ENCODE results near the gene CRAMP1. TPM values are rescaled to one million over a fixed set of nuclear protein-coding genes. Genes with fewer than 3 reads are reported as not detected.

Gene CRAMP1
- polyA plus RNA-seq, 2 of the 4 experiments (the other 2 are of a cell fraction) = 6.5 to 9.1 TPM

DNA sequence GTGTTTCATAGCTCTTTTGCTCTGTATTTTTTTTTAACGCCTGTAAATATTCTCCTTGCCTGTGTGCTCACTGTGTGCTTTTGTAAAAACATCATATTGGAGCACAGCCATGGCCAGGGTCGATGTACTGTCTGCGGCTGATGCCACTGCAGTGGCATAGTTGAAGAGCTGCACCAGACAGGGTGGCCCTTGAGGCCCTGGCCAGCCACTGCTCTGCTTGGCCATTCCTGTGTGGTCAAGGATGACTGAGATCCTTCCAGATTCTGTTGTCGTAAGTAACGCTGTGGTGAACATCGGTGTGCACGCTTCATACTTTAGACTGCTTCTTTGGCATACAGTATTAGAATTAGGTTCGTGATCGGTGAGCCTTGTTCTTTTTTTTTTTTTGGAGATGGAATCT lies 14.6 kb downstream of the CRAMP1 start:
- POLR2A ChIA-PET = no interaction called here
- WGBS (ENCODE audit: missing lambda C conversion rate) = 91% methylated on average over 9 of the region's 9 CpGs

DNA sequence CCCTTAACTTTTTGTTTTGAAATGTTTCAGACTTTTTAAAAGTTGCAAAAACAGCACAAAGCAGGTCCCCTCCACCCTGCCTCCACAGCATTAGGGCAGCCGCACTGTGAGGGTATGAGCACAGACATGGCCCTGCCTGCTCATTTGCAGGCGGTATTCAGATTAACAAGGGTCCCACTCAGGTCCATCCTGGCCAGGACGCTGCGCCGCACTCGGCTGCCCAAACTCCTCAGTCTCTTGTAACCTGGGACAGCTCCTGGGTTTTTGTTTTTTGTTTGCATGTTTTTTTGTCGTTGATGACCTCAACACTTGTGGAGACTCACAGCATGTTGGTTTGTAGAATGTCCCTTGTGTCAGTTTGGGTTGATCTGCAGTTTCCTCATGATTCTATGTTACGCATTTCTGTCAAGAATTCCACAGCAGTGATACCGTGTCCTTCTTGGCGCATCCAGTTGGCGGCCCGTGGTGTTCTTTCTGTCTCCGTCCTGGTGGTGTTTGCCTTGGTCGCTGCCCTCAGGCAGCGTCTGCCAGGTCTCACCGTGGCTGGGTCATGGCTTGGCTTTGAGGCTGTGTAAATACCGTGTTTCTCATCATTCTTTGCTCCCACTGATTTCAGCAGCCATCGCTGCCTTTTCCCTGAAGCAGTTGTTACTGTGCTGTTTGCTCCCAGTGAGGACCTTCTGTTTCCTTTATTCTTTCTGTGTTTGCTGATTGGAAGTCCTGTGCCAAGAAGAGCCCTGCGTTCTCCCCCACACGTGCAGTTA lies 18.5 kb downstream of the CRAMP1 start:
- Histone ChIP-seq H3K9me3 (no peaks in the 10 kb centered on the region), H3K4me2 (no peak overlapping the region), H3K4me1 (no peaks in the 10 kb centered on the region), H3K27ac (no peak overlapping the region), H3K4me3 (no peak overlapping the region)
- no peak for FAIRE-seq
- WGBS (ENCODE audit: missing lambda C conversion rate) = 91% methylated on average over 20 of the region's 20 CpGs
- TF ChIP-seq ZNF302 (CRISPR knock-in tag; IDR thresholded peaks at IDR 0.05) (no peak), PHF8 (IDR thresholded peaks at IDR 0.05; ENCODE audit: borderline replicate concordance, low read depth) (no peak), MAZ (IDR thresholded peaks at IDR 0.05; ENCODE audit: borderline replicate concordance, low read depth, low read length) (no peak), NPAS2 (CRISPR knock-in tag; IDR thresholded peaks at IDR 0.05; ENCODE audit: borderline replicate concordance) (no peak), TP53 (CRISPR knock-in tag; IDR thresholded peaks at IDR 0.05) (no peak), ZC3H11A (IDR thresholded peaks at IDR 0.05) (no peak), ESRRA (IDR thresholded peaks at IDR 0.05; ENCODE audit: borderline replicate concordance, low read length) (no peak), HES2 (IDR thresholded peaks at IDR 0.05) (no peak), MYC (IDR thresholded peaks at IDR 0.05; ENCODE audit: borderline replicate concordance, low read length) (no peak)
- no peak for ATAC-seq
- CTCF ChIA-PET = interaction anchor here (1.1 kb wide), 1 partner anchor 47 kb away, joined by 4 read pairs; the partner anchor contains the start of gene JPT2
- no peak for DNase-seq (ENCODE audit: low read depth in 1 of 2, low spot score in 1 of 2)
- POLR2A ChIA-PET = no interaction called here

More for the DNA sequence above, 14.6 kb downstream of the CRAMP1 start:
- H3K4me3 ChIP-seq = no peak overlapping the region
- CTCF ChIA-PET = interaction anchor here (0.6 to 0.8 kb wide), 3 partner anchors 30 to 79 kb away, joined by 3 to 5 read pairs (median 3); partner anchors contain the start of genes JPT2 and MAPK8IP3
- FAIRE-seq (no peak), ATAC-seq (no peak), DNase-seq (ENCODE audit: low read depth in 1 of 2, low spot score in 1 of 2) (no peak)
- no peak overlapping the region for H3K4me2 ChIP-seq
- H3K4me1 ChIP-seq = no peaks in the 10 kb centered on the region
- no peak overlapping the region for H3K27ac ChIP-seq
- no peaks in the 10 kb centered on the region for H3K9me3 ChIP-seq
- TF ChIP-seq POLR2A (IDR thresholded peaks at IDR 0.05; ENCODE audit: low read length) (no peak), ZFP36 (IDR thresholded peaks at IDR 0.05; ENCODE audit: borderline replicate concordance, partially characterized antibody) (no peak), HEYL (CRISPR knock-in tag; IDR thresholded peaks at IDR 0.05) (no peak), ZSCAN20 (CRISPR knock-in tag; IDR thresholded peaks at IDR 0.05) (no peak), ELK1 (IDR thresholded peaks at IDR 0.05; ENCODE audit: low read depth, low read length) (no peak), KDM1A (IDR thresholded peaks at IDR 0.05; ENCODE audit: low read depth) (no peak), ESRRA (IDR thresholded peaks at IDR 0.05; ENCODE audit: borderline replicate concordance, low read length) (no peak), JUN (IDR thresholded peaks at IDR 0.05) (no peak), TP53 (CRISPR knock-in tag; IDR thresholded peaks at IDR 0.05) (no peak), HOXA7 (CRISPR knock-in tag; IDR thresholded peaks at IDR 0.05) (no peak)
- TF ChIP-seq, protein P1, sequence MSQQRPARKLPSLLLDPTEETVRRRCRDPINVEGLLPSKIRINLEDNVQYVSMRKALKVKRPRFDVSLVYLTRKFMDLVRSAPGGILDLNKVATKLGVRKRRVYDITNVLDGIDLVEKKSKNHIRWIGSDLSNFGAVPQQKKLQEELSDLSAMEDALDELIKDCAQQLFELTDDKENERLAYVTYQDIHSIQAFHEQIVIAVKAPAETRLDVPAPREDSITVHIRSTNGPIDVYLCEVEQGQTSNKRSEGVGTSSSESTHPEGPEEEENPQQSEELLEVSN (IDR thresholded peaks at IDR 0.05; ENCODE audit: borderline replicate concordance, low read depth) = no peak

DNA sequence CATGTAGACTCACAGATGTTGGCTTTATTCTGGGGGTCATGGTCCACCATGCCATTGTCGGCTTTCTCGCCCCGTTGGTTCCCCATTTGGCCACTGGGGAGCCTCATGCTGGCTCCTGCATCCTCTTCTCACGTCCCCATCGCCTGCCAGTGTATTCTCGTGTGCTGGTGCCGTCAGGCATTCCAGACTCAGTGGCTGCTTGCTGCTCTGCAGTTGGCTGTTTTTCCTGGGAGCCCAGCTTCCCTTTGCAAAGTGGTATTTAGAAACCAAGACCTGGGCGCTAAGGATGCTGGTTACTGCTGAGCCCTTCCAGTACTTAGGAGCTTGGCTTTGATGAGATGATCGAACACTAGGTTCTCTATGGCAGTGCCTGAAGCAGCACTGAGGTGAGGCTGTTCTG lies 19.1 kb downstream of the CRAMP1 start:
- CTCF ChIA-PET = interaction anchor here (1.1 to 2.8 kb wide), 2 partner anchors 47 to 74 kb away, joined by 4 to 9 read pairs; partner anchors contain the start of genes JPT2 and MAPK8IP3

More for the DNA sequence above, 19.1 kb downstream of the CRAMP1 start:
- Histone ChIP-seq H3K9me3 (no peaks in the 10 kb centered on the region), H3K4me3 (no peak overlapping the region), H3K4me1 (no peaks in the 10 kb centered on the region), H3K4me2 (no peak overlapping the region), H3K27ac (no peak overlapping the region)
- DNase-seq (ENCODE audit: low read depth in 1 of 2, low spot score in 1 of 2) (no peak), FAIRE-seq (no peak), ATAC-seq (no peak)
- POLR2A ChIA-PET = no interaction called here
- TF ChIP-seq TP53 (CRISPR knock-in tag; IDR thresholded peaks at IDR 0.05) (no peak), NPAS2 (CRISPR knock-in tag; IDR thresholded peaks at IDR 0.05; ENCODE audit: borderline replicate concordance) (no peak), CEBPB (IDR thresholded peaks at IDR 0.05) (no peak), KDM1A (IDR thresholded peaks at IDR 0.05; ENCODE audit: low read depth) (no peak), JUNB (IDR thresholded peaks at IDR 0.05) (no peak), POLR2A (IDR thresholded peaks at IDR 0.05; ENCODE audit: low read length) (no peak), ZNF302 (CRISPR knock-in tag; IDR thresholded peaks at IDR 0.05) (no peak), BCL3 (IDR thresholded peaks at IDR 0.05) (no peak), FOSB (CRISPR knock-in tag; IDR thresholded peaks at IDR 0.05) (no peak)
- TF ChIP-seq, protein P1 (IDR thresholded peaks at IDR 0.05; ENCODE audit: borderline replicate concordance, low read depth) = no peak
- 94% methylated on average over 9 of the region's 9 CpGs for WGBS (ENCODE audit: missing lambda C conversion rate)
